OCI-LY7 (cell line): Measurements from ENCODE around the gene TANC1.

Experiments used
- CTCF ChIP-seq: fragments of 200-600 bp; sonication (generic); conservative IDR thresholded peaks from 2 replicates; pipeline ENCODE4 v1.5.1; 2014; ENCODE audit warnings: mild to moderate bottlenecking, antibody characterized with exemption, low read length, moderate library complexity, mixed read lengths
- EZH2phosphoT487 ChIP-seq: fragments of 200-600 bp; sonication (generic); IDR thresholded peaks from 2 replicates; pipeline ENCODE4 v1.6.1; 2018; ENCODE audit warnings: low read depth, borderline replicate concordance, mild to moderate bottlenecking, mixed run types, antibody characterized with exemption, low read length, moderate library complexity, mixed read lengths

- TF ChIP-seq CTCF (no peak), EZH2phosphoT487 (no peak)
These were observed 11.3 kb downstream of the TANC1 start for GRCh38 chr2:158979772-158980171.
